A549 treated with Mapracorat at 1 μM for 4 hours (cell line): ENCODE data around the gene SLC12A4. TPM values are rescaled to one million over a fixed set of nuclear protein-coding genes. Genes with fewer than 3 reads are reported as not detected.

Source experiments
- total RNA-seq: library from RNA; stranded (reverse); fragments of 200-300 nt; extraction: Qiagen RNA extraction; gene quantifications from 5 replicates; pipeline ENCODE4 v1.2.3, GENCODE V29; 2022

The SLC12A4 gene
- total RNA-seq = 23.7 to 39.8 TPM (median 34.1 TPM) in 5 replicates

GRCh38 chr16:67968400-67969253 is at the start of gene SLC12A4:
SLC12A4 (minus strand) TSS chr16:67968637; CDS start chr16:67968553, 84 bp downstream.

GRCh38 chr16:68015681-68016080 is 47.2 kb upstream of the SLC12A4 start, which contains the start of gene DPEP2NB:
DPEP2NB (minus strand) TSS chr16:68015911; CDS start chr16:68015770, 141 bp downstream.

GRCh38 chr16:67998779-67999688 is 30.6 kb upstream of the SLC12A4 start, which contains the start of gene DPEP2:
DPEP2 (minus strand) TSS chr16:67999484; CDS start chr16:67993212, 6,272 bp downstream.

DNA sequence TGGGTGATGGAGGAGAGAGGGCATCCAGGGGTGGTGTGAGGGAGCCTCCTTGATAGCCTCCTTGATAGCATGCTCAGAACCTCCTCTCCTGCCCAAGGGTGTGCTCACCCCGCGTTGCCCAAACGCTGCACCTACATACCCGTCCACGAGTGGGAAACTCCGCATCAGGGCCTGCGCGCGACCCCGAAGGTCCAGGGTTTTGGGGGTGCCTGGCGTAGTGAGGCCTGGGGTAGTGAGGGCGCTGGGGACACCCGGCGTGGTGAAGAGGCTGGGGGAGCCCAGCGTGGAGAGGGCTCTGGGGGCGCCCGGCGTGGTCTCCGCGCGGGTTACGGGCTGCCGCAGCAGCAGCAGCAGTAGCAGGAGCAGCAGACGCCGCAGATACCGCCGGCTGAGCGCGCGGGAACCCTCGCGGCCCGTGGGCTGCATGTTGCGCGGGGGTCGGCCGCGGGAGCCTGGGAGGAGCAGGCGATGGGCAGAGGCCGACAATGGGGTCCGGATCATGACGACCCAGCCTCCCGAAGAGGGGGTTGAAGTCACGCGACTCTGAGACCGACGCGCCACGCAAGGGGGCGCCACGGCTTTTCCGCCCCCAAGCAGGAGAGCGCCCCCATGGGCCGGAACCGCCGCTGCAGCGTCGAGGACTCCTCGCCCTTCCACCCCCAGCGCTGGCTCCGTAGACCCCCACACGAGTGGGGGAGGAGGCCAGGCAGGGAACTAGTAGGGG is 11.7 kb upstream of the SLC12A4 start, which contains the start of gene DPEP3:
Gene DPEP3, minus strand, starts transcription at position 545 of the 724 bp plus-strand sequence. Its CDS starts 119 bp downstream, at position 426.

GRCh38 chr16:67943619-67944504 is 24.6 kb downstream of the SLC12A4 start, which contains the start of gene LCAT:
LCAT (minus strand) TSS chr16:67944120; CDS start chr16:67944101, 19 bp downstream.

GRCh38 chr16:67936124-67936879 is 32.1 kb downstream of the SLC12A4 start, which contains the start of gene PSMB10:
PSMB10 (minus strand) TSS chr16:67936850; CDS start chr16:67936749, 101 bp downstream.

GRCh38 chr16:67931712-67932461 is 36.5 kb downstream of the SLC12A4 start, which contains the start of gene CTRL:
CTRL (minus strand) TSS chr16:67931862; CDS start chr16:67931852, 10 bp downstream.

Other genes with a start within 250 kb of the SLC12A4 start
- 15.7 to 16.7 TPM (median 15.9 TPM) in 5 replicates for gene GFOD2, start 249.3 kb downstream of the SLC12A4 start, total RNA-seq
- gene RANBP10, start 162.1 kb downstream of the SLC12A4 start, total RNA-seq = 8.0 to 9.6 TPM (median 8.5 TPM) in 5 replicates
- 0.39 to 0.64 TPM (median 0.47 TPM) in 5 replicates for gene TSNAXIP1, start 161.7 kb downstream of the SLC12A4 start, total RNA-seq
- gene THAP11, start 126.3 kb downstream of the SLC12A4 start, total RNA-seq = 24.3 to 41.1 TPM (median 39.8 TPM) in 5 replicates
- 226 to 277 TPM (median 235 TPM) in 5 replicates for gene NUTF2, start 121.7 kb downstream of the SLC12A4 start, total RNA-seq
- 23.7 to 32.7 TPM (median 28.6 TPM) in 5 replicates for gene CENPT, start 120.9 kb downstream of the SLC12A4 start, total RNA-seq
- gene EDC4, start 95.6 kb downstream of the SLC12A4 start, total RNA-seq = 53.8 to 72.4 TPM (median 64.2 TPM) in 5 replicates
- gene NRN1L, start 83.8 kb downstream of the SLC12A4 start, total RNA-seq = 0.29 TPM in 1 of 5 replicates, not detected in the others
- 11.1 to 17.4 TPM (median 14.4 TPM) in 5 replicates for gene PSKH1, start 75.4 kb downstream of the SLC12A4 start, total RNA-seq
- gene CTRL, start 36.8 kb downstream of the SLC12A4 start, total RNA-seq = 1.3 to 1.9 TPM (median 1.4 TPM) in 5 replicates
- 40.2 to 55.7 TPM (median 49.8 TPM) in 5 replicates for gene PSMB10, start 31.8 kb downstream of the SLC12A4 start, total RNA-seq
- gene LCAT, start 24.5 kb downstream of the SLC12A4 start, total RNA-seq = 8.6 to 15.1 TPM (median 13.1 TPM) in 5 replicates
- not detected in 5 replicates for gene DPEP3, start 11.9 kb upstream of the SLC12A4 start, total RNA-seq
- not detected in 5 replicates for gene DPEP2, start 30.8 kb upstream of the SLC12A4 start, total RNA-seq
- not detected in 5 replicates for gene DPEP2NB, start 47.3 kb upstream of the SLC12A4 start, total RNA-seq
- 17.7 to 20.1 TPM (median 20.0 TPM) in 5 replicates for gene DDX28, start 54.6 kb upstream of the SLC12A4 start, total RNA-seq
- gene DUS2, start 54.6 kb upstream of the SLC12A4 start, total RNA-seq = 14.5 to 17.1 TPM (median 16.6 TPM) in 5 replicates
- 12.3 to 15.2 TPM (median 14.4 TPM) in 5 replicates for gene NFATC3, start 116.7 kb upstream of the SLC12A4 start, total RNA-seq